Testis (tissue), 3 donors: ENCODE measurements around the gene SLC38A7. TPM values are rescaled to one million over a fixed set of nuclear protein-coding genes. Genes with fewer than 3 reads are reported as not detected.
"Not testable (repeated sequence)": the region's sequence is repeated elsewhere in the genome, so short reads cannot be mapped to it uniquely, and the experiment has no call there.

Source experiments
- DNase-seq: peaks from one replicate; pipeline ENCODE4 v3.0.0-alpha.2; 2019
- H3K27ac ChIP-seq, 2 donors: fragments of 200-600 bp; sonication (generic); one replicate each; pipeline ENCODE4 v1.5.1; 2019
- H3K27me3 ChIP-seq: fragments of 200-600 bp; sonication (generic); one replicate; pipeline ENCODE4 v1.5.1; 2019
- H3K36me3 ChIP-seq: fragments of 200-600 bp; sonication (generic); one replicate; pipeline ENCODE4 v1.5.1; 2017; ENCODE audit warnings: low read depth; ENCODE audit errors: missing control alignments
- H3K4me1 ChIP-seq: fragments of 200-600 bp; sonication (generic); one replicate; pipeline ENCODE4 v1.5.1; 2019
- H3K4me3 ChIP-seq, 2 donors: fragments of 200-600 bp; sonication (generic); one replicate each; pipeline ENCODE4 v1.5.1; 2017 to 2019
- H3K9me3 ChIP-seq: fragments of 200-600 bp; sonication (generic); one replicate; pipeline ENCODE4 v1.5.1; 2017
- CTCF ChIP-seq, 3 experiments: fragments of 450-650 bp in 2 of 3; fragments of 200-600 bp in 1 of 3; sonication (generic) in 1 of 3; IDR thresholded peaks; one replicate each; pipeline ENCODE4 v1.5.1; 2016 to 2019; ENCODE audit warnings: antibody characterized with exemption in 3 of 3, mild to moderate bottlenecking in 2 of 3, moderate library complexity in 1 of 3
- POLR2A ChIP-seq: fragments of 450-650 bp; IDR thresholded peaks from one replicate; pipeline ENCODE4 v1.6.1; 2017; ENCODE audit warnings: antibody characterized with exemption, mild to moderate bottlenecking, moderate library complexity
- WGBS, 2 donors: methylation state at CpG; one replicate each; pipeline ENCODE4 v1.1.5; 2018; 5-methylcytosine and 5-hydroxymethylcytosine counted together
- intact Hi-C: fragments of 100-400 bp; cut with DNase I; formaldehyde crosslinking; loops from one replicate; pipeline ENCODE4 v1.15.1; 2023; ENCODE audit warnings: low total_unique reads
- polyA plus RNA-seq: library from polyadenylated mRNA; stranded (reverse); fragments of 350-450 nt; fragmentation: Illumina TruSeq; extraction: RNeasy Lipid Tissue Mini Kit (QIAGEN cat#74804); gene quantifications from one replicate; pipeline ENCODE4 v1.2.3, GENCODE V29; 2014; ENCODE audit warnings: low read depth, low replicate concordance; ENCODE audit not compliant: insufficient read depth
- total RNA-seq, 2 donors: library from RNA; depleted of rRNA; stranded (reverse); fragments of >200 nt; gene quantifications; one replicate each; pipeline ENCODE4 v1.2.3, GENCODE V29; 2016

Gene SLC38A7
- total and polyA plus RNA-seq, 3 donors from 2014 or later, result 37.4 to 76.4 (median 66.6) TPM

- intact Hi-C loops, result no loop called here
- Histone ChIP-seq H3K27ac (no peak overlapping the region), H3K36me3 (no peaks in the 10 kb centered on the region), H3K4me3 (no peak overlapping the region), H3K9me3 (no peaks in the 10 kb centered on the region), H3K27me3 (no peaks in the 10 kb centered on the region), H3K4me1 (no peaks in the 10 kb centered on the region)
- DNase-seq, result no peak
- TF ChIP-seq POLR2A (no peak), CTCF (IDR thresholded peaks at IDR 0.05) (no peak)
- WGBS, 2 donors, result 35 to 40% methylated on average over 1 of the region's 1 CpG
Measured at GRCh38 chr16:58695368-58695767, 10.8 kb upstream of the SLC38A7 start.

- H3K4me3 ChIP-seq, result no peak overlapping the region
- H3K9me3 ChIP-seq, result no peaks in the 10 kb centered on the region
- no peaks in the 10 kb centered on the region for H3K36me3 ChIP-seq
- H3K4me1 ChIP-seq, result no peaks in the 10 kb centered on the region
- TF ChIP-seq CTCF (IDR thresholded peaks at IDR 0.05) (no peak), POLR2A (no peak)
- WGBS, 2 donors, result 88 to 90% methylated on average over 1 of the region's 1 CpG
- H3K27ac ChIP-seq, result no peak overlapping the region
- no peak for DNase-seq
- H3K27me3 ChIP-seq, result no peaks in the 10 kb centered on the region
- intact Hi-C loops, result no loop called here
Measured at GRCh38 chr16:58692450-58692849, 7.9 kb upstream of the SLC38A7 start.

GRCh38 chr16:58686985-58687706 is 2.6 kb upstream of the SLC38A7 start:
- H3K27me3 ChIP-seq, H3K36me3 ChIP-seq, intact Hi-C loops, H3K4me1 ChIP-seq, H3K9me3 ChIP-seq, H3K4me3 ChIP-seq, H3K27ac ChIP-seq, DNase-seq: not testable (repeated sequence)
- WGBS, 2 donors, result 82 to 84% methylated on average over 8 of the region's 8 CpGs

- TF ChIP-seq POLR2A, result no peak
- TF ChIP-seq CTCF (IDR thresholded peaks at IDR 0.05), result no peak
- DNase-seq, result no peak
- peaks cover 9% of the 10 kb centered on the region for H3K4me1 ChIP-seq
- H3K27me3 ChIP-seq, result no peaks in the 10 kb centered on the region
- H3K36me3 ChIP-seq, result no peaks in the 10 kb centered on the region
- intact Hi-C loops, result no loop called here
- H3K9me3 ChIP-seq, result no peaks in the 10 kb centered on the region
- peak overlapping the region; percentile 67 to 73 for H3K27ac ChIP-seq
- WGBS, 2 donors, result 58 to 66% methylated on average over 6 of the region's 6 CpGs
- H3K4me3 ChIP-seq, result peak overlapping the region; percentile 88 to 90
Measured at GRCh38 chr16:58685084-58685449, 497 bp upstream of the SLC38A7 start.

- peaks cover 9% of the 10 kb centered on the region for H3K4me1 ChIP-seq
- no peak for TF ChIP-seq POLR2A
- TF ChIP-seq CTCF (IDR thresholded peaks at IDR 0.05), result no peak
- no peaks in the 10 kb centered on the region for H3K27me3 ChIP-seq
- H3K36me3 ChIP-seq, result no peaks in the 10 kb centered on the region
- H3K27ac ChIP-seq, result peak overlapping the region; percentile 67 to 73
- intact Hi-C loops, result no loop called here
- peak overlapping the region; percentile 88 to 90 for H3K4me3 ChIP-seq
- 3 to 5% methylated on average over 3 of the region's 3 CpGs for WGBS, 2 donors
- H3K9me3 ChIP-seq, result no peaks in the 10 kb centered on the region
- DNase-seq, result no peak
Measured at GRCh38 chr16:58684001-58684353, 593 bp downstream of the SLC38A7 start.
